SK-N-MC (cell line): ENCODE measurements around the gene TSPEAR.
"Not testable (repeated sequence)": the region's sequence is repeated elsewhere in the genome, so short reads cannot be mapped to it uniquely, and the experiment has no call there.

Experiments
- DNase-seq: peaks from one replicate; pipeline ENCODE4 v3.0.0-alpha.2; 2011; ENCODE audit warnings: low read depth, low spot score
- H3K27ac ChIP-seq: fragments of 200-600 bp; sonication (generic); 2 replicates; pipeline ENCODE4 v1.5.1; 2016; ENCODE audit warnings: mixed run types
- H3K36me3 ChIP-seq: fragments of 200-600 bp; sonication (generic); 2 replicates; pipeline ENCODE4 v1.6.1; 2017; ENCODE audit warnings: antibody characterized with exemption, low read length, mixed read lengths; ENCODE audit not compliant: insufficient read depth
- H3K4me3 ChIP-seq: fragments of 200-600 bp; sonication (generic); 2 replicates; pipeline ENCODE4 v1.5.1; 2016
- H3K9ac ChIP-seq: fragments of 200-600 bp; sonication (generic); 2 replicates; pipeline ENCODE4 v1.8.0; 2017; ENCODE audit warnings: mixed run types, mixed read lengths; ENCODE audit not compliant: insufficient read length
- H3K9me3 ChIP-seq: fragments of 200-600 bp; sonication (generic); 2 replicates; pipeline ENCODE4 v1.6.1; 2017; ENCODE audit warnings: low read depth, mild to moderate bottlenecking, antibody characterized with exemption, low read length, moderate library complexity, mixed read lengths
- EZH2 ChIP-seq: fragments of 200-600 bp; sonication (generic); IDR thresholded peaks from one replicate; pipeline ENCODE4 v1.6.1; 2017; ENCODE audit warnings: antibody characterized with exemption
- FOXP2 ChIP-seq: optimal IDR thresholded peaks from 2 replicates; pipeline ENCODE3; 2011; ENCODE audit warnings: mild to moderate bottlenecking, moderate library complexity; ENCODE audit not compliant: insufficient read depth; ENCODE audit errors: extremely low read length, control extremely low read depth
- POLR2AphosphoS5 ChIP-seq: IDR thresholded peaks from 2 replicates; pipeline ENCODE4 v1.6.1; 2012; ENCODE audit warnings: mild to moderate bottlenecking, low read depth, low read length, borderline replicate concordance

TSPEAR gene

GRCh38 chr21:44628707-44629391 is 82.5 kb downstream of the TSPEAR start:
- TF ChIP-seq POLR2AphosphoS5: no peak
- TF ChIP-seq EZH2: no peak
- TF ChIP-seq FOXP2: no peak
- H3K27ac ChIP-seq: no peak overlapping the region

GRCh38 chr21:44627831-44628233 is 83.5 kb downstream of the TSPEAR start:
- DNase-seq, H3K9me3 ChIP-seq, H3K27ac ChIP-seq, H3K9ac ChIP-seq, H3K4me3 ChIP-seq: not testable (repeated sequence)
- peaks cover 19% of the 10 kb centered on the region for H3K36me3 ChIP-seq

More at GRCh38 chr21:44628707-44629391, 82.5 kb downstream of the TSPEAR start:
- no peak overlapping the region for H3K9ac ChIP-seq
- H3K36me3 ChIP-seq: peaks cover 19% of the 10 kb centered on the region
- H3K4me3 ChIP-seq: no peak overlapping the region
- DNase-seq: no peak
- peaks cover 4% of the 10 kb centered on the region; the same call in 1 of the 2 replicates for H3K9me3 ChIP-seq

DNA sequence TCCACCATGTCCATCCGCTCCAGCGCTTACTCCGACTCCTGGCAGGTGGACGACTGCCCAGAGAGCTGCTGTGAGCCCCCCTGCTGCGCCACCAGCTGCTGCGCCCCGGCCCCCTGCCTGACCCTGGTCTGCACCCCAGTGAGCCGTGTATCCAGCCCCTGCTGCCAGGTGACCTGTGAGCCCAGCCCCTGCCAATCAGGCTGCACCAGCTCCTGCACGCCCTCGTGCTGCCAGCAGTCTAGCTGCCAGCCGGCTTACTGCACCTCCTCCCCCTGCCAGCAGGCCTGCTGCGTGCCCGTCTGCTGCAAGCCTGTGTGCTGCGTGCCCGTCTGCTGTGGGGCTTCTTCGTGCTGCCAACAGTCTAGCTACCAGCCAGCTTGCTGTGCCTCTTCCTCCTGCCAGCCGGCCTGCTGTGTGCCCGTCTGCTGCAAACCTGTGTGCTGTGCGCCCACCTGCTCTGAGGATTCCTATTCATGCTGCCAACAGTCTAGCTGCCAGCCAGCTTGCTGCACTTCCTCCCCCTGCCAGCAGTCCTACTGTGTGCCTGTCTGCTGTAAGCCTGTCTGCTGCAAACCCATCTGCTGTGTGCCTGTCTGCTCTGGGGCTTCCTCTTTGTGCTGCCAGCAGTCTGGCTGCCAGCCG is 84.1 kb downstream of the TSPEAR start:
- H3K9ac ChIP-seq, H3K9me3 ChIP-seq, H3K4me3 ChIP-seq, H3K27ac ChIP-seq, DNase-seq: not testable (repeated sequence)
- peaks cover 19% of the 10 kb centered on the region for H3K36me3 ChIP-seq

DNA sequence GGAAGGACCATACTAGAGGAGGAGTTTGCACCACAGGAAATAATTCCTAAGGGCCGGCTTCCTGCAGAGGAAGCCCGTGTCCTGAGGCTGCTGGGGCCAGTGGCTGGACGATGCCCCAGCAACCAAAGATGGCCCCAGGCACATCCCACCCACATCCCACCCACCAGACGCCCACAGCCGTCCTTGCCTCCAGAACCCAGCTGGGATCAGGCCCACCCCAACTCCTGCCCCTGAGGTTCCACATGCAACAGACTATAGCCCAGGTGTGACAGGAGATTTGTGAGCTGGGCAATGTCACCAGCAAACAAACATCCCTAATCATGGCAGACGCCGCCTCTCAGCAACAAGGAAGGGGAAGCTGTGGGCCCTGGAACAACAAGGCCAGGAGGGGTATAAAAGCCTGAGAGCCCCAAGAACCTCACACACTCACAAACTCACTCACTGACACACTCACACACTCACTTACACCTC is 84.7 kb downstream of the TSPEAR start, which contains the start of gene KRTAP10-9:
Gene KRTAP10-9, plus strand, starts transcription at position 421 of the 471 bp plus-strand sequence. CDS start 79 bp downstream, outside the sequence.
- no peak within 1 kb of the TSS for H3K4me3 ChIP-seq
- no peak for DNase-seq
- peaks cover 16% of the 10 kb centered on the region; the same call in 1 of the 2 replicates for H3K36me3 ChIP-seq
- peaks cover 10% of the 10 kb centered on the region for H3K9me3 ChIP-seq
- H3K27ac ChIP-seq: no peak within 1 kb of the TSS
- TF ChIP-seq FOXP2: no peak
- TF ChIP-seq POLR2AphosphoS5: no peak
- no peak for TF ChIP-seq EZH2
- H3K9ac ChIP-seq: no peak within 1 kb of the TSS

- no peak overlapping the region for H3K9ac ChIP-seq
- TF ChIP-seq POLR2AphosphoS5 (no peak), EZH2 (no peak), FOXP2 (no peak)
- H3K27ac ChIP-seq: no peak overlapping the region
- no peak overlapping the region for H3K4me3 ChIP-seq
- no peak for DNase-seq
- peaks cover 16% of the 10 kb centered on the region; the same call in 1 of the 2 replicates for H3K36me3 ChIP-seq
- H3K9me3 ChIP-seq: peaks cover 10% of the 10 kb centered on the region
Measured at GRCh38 chr21:44626262-44626661, 85.1 kb downstream of the TSPEAR start.

DNA sequence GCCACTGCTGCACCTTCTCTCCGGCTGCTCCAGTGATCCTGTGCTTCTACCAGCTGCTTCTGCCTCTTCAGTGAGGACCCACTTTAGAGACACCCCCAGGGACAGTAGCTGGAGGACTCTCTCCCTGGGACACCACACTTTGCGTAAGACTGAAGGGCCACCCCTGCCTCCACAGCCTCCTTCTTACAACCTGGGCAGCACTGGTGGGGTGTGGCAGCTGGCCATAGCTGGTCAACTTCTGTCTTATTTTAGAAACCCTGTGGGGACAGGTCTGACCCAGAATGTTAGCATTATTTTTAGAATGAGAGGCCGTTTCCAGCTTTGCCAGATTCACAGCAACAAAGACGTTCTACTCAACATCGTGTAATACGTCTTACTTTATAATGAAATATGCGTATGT is 85.6 kb downstream of the TSPEAR start:
- no peak overlapping the region for H3K27ac ChIP-seq
- DNase-seq: no peak
- TF ChIP-seq FOXP2 (no peak), EZH2 (no peak), POLR2AphosphoS5 (no peak)
- H3K4me3 ChIP-seq: no peak overlapping the region
- H3K9ac ChIP-seq: no peak overlapping the region
- H3K9me3 ChIP-seq: peaks cover 10% of the 10 kb centered on the region
- H3K36me3 ChIP-seq: peaks cover 16% of the 10 kb centered on the region; the same call in 1 of the 2 replicates

DNA sequence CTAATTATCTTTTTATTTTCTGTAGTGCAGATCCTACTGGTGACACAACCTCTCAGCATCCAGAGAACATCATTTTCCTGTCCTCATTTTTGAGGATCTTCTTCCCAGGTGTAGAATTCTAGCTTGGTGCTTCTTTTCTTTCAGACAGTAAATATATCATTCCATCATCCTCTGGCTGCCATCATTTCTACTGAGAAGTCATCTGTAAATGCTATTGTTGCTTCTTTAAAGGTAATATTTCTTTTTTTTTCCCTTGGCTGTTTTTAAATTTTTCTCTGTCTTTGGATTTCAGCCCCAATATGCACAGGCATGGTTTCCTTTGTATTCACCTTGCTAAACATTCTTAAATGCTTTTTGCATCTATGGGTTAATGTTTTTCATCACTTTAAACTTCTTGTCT is 87.8 kb downstream of the TSPEAR start:
- TF ChIP-seq EZH2 (no peak), FOXP2 (no peak), POLR2AphosphoS5 (no peak)
- peaks cover 15% of the 10 kb centered on the region for H3K9me3 ChIP-seq
- 0 out of 2 replicates have a peak, but pooled peaks cover 8% of the 10 kb centered on the region for H3K36me3 ChIP-seq
- H3K4me3 ChIP-seq: no peak overlapping the region
- no peak overlapping the region for H3K9ac ChIP-seq
- H3K27ac ChIP-seq: no peak overlapping the region
- DNase-seq: no peak

DNA sequence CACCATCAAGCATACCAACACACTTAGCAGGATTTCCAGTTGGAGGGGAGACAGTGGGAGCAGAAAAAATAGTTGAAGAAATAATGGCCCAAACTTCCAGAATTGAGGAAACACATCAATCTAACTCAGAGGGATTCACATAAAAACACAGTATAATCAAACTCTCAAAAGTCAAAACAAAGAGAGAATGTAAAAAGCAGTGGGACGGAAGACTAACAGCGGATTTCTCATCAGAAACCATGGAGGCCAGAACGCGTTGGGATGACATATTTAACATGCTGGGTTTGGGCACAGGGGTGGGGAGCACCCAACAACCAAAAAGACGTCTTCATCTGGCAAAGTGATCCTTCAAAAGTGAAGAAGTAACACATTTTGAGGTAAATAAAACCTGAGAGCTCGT is 91.5 kb downstream of the TSPEAR start:
- Histone ChIP-seq H3K27ac (no peak overlapping the region), H3K9ac (no peak overlapping the region), H3K9me3 (peaks cover 13% of the 10 kb centered on the region), H3K36me3 (0 out of 2 replicates have a peak, but pooled peaks cover 8% of the 10 kb centered on the region), H3K4me3 (no peak overlapping the region)
- no peak for DNase-seq
- TF ChIP-seq FOXP2 (no peak), EZH2 (no peak), POLR2AphosphoS5 (no peak)
